Neural cell (in vitro differentiated cells): ENCODE measurements around the gene PTPN20. TPM values are rescaled to one million over a fixed set of nuclear protein-coding genes. Genes with fewer than 3 reads are reported as not detected.

Source experiments
- H2AFZ ChIP-seq: fragments of 200-600, 300-800 bp; sonication (generic), shearing (Covaris generic); 2 replicates; pipeline ENCODE4 v1.6.0; 2014; ENCODE audit warnings: low read depth, mild to moderate bottlenecking, antibody characterized with exemption, low read length, moderate library complexity
- H3F3A ChIP-seq: fragments of 200-600 bp; shearing (Covaris generic); 2 replicates; pipeline ENCODE4 v1.6.1; 2016; ENCODE audit warnings: mild to moderate bottlenecking, moderate library complexity, mixed read lengths, antibody characterized with exemption, low read length; ENCODE audit not compliant: insufficient read depth, poor library complexity, severe bottlenecking
- H3K27ac ChIP-seq: fragments of 200-600, 300-800 bp; sonication (generic), shearing (Covaris generic); 2 replicates; pipeline ENCODE4 v1.5.1; 2014; ENCODE audit warnings: mild to moderate bottlenecking, low read length, moderate library complexity
- H3K27me3 ChIP-seq: fragments of 300-800, 200-600 bp; sonication (generic), shearing (Covaris generic); 2 replicates; pipeline ENCODE4 v1.6.0; 2014; ENCODE audit warnings: mild to moderate bottlenecking, low read depth, low read length, moderate library complexity; ENCODE audit not compliant: insufficient read depth
- H3K36me3 ChIP-seq: fragments of 300-800, 200-600 bp; sonication (generic), shearing (Covaris generic); 2 replicates; pipeline ENCODE4 v1.5.1; 2014; ENCODE audit warnings: mild to moderate bottlenecking, antibody characterized with exemption, low read length, moderate library complexity; ENCODE audit not compliant: insufficient read depth
- H3K4me2 ChIP-seq: fragments of 300-800, 200-600 bp; sonication (generic), shearing (Covaris generic); 2 replicates; pipeline ENCODE4 v1.6.0; 2014; ENCODE audit warnings: mild to moderate bottlenecking, low read length
- H3K4me3 ChIP-seq: fragments of 300-800, 200-600 bp; sonication (generic), shearing (Covaris generic); 2 replicates; pipeline ENCODE4 v1.5.1; 2014; ENCODE audit warnings: mild to moderate bottlenecking, low read length, moderate library complexity
- H3K79me2 ChIP-seq: fragments of 200-600 bp; shearing (Covaris generic); replicated peaks from 2 replicates; pipeline ENCODE4 v1.6.0; 2014; ENCODE audit warnings: mild to moderate bottlenecking, low read length, moderate library complexity; ENCODE audit not compliant: insufficient read depth
- H3K9ac ChIP-seq: fragments of 300-800, 200-600 bp; sonication (generic), shearing (Covaris generic); 2 replicates; pipeline ENCODE4 v1.6.1; 2016; ENCODE audit warnings: mild to moderate bottlenecking, low read length, mixed read lengths
- H3K9me2 ChIP-seq: fragments of 200-600 bp; shearing (Covaris generic); 2 replicates; pipeline ENCODE4 v1.6.1; 2016; ENCODE audit warnings: mild to moderate bottlenecking, low read length, mixed read lengths; ENCODE audit not compliant: insufficient read depth
- H3K9me3 ChIP-seq: fragments of 200-600, 300-800 bp; sonication (generic), shearing (Covaris generic); 2 replicates; pipeline ENCODE4 v1.6.1; 2016; ENCODE audit warnings: mild to moderate bottlenecking, mixed run types, low read length, moderate library complexity, mixed read lengths
- H4K20me1 ChIP-seq: fragments of 200-600 bp; shearing (Covaris generic); 2 replicates; pipeline ENCODE4 v1.6.1; 2016; ENCODE audit warnings: mild to moderate bottlenecking, mixed run types; ENCODE audit not compliant: insufficient read depth
- CTCF ChIP-seq: fragments of 450-650 bp; IDR thresholded peaks from 2 replicates; pipeline ENCODE4 v1.5.1; 2014; ENCODE audit warnings: antibody characterized with exemption, mild to moderate bottlenecking, moderate library complexity; ENCODE audit not compliant: poor library complexity, severe bottlenecking
- EP300 ChIP-seq: fragments of 450-650 bp; conservative IDR thresholded peaks from 2 replicates; pipeline ENCODE4 v1.6.1; 2014; ENCODE audit warnings: antibody characterized with exemption, mild to moderate bottlenecking, moderate library complexity; ENCODE audit not compliant: poor library complexity, severe bottlenecking
- EZH2 ChIP-seq: fragments of 200-600, 300-800 bp; shearing (Covaris generic), sonication (generic); IDR thresholded peaks from 2 replicates; pipeline ENCODE4 v1.6.1; 2014; ENCODE audit warnings: antibody characterized with exemption, low read length, borderline replicate concordance, mild to moderate bottlenecking; ENCODE audit not compliant: insufficient read depth, poor library complexity, severe bottlenecking
- MXI1 ChIP-seq: fragments of 450-650 bp; conservative IDR thresholded peaks from 2 replicates; pipeline ENCODE4 v1.6.1; 2014; ENCODE audit warnings: antibody characterized with exemption, mild to moderate bottlenecking; ENCODE audit not compliant: poor library complexity, severe bottlenecking
- POLR2AphosphoS5 ChIP-seq: IDR thresholded peaks from 2 replicates; pipeline ENCODE4 v1.6.1; 2012
- RAD21 ChIP-seq: fragments of 450-650 bp; conservative IDR thresholded peaks from 2 replicates; pipeline ENCODE4 v1.6.1; 2014; ENCODE audit warnings: antibody characterized with exemption, mild to moderate bottlenecking, moderate library complexity
- REST ChIP-seq: IDR thresholded peaks from 2 replicates; pipeline ENCODE4 v1.6.1; 2012; ENCODE audit warnings: borderline replicate concordance
- SMC3 ChIP-seq: fragments of 450-650 bp; conservative IDR thresholded peaks from 2 replicates; pipeline ENCODE4 v1.6.1; 2014; ENCODE audit warnings: antibody characterized with exemption, mild to moderate bottlenecking, moderate library complexity; ENCODE audit not compliant: poor library complexity
- TAF1 ChIP-seq: IDR thresholded peaks from 2 replicates; pipeline ENCODE4 v1.6.1; 2012; ENCODE audit warnings: low read depth
- polyA plus RNA-seq: library from polyadenylated mRNA; depleted of rRNA; stranded (reverse); fragments of >200 nt; gene quantifications from 2 replicates; pipeline ENCODE4 v1.2.3, GENCODE V29; 2014

PTPN20 gene
- polyA plus RNA-seq, 1 donor from 2014 or later: not detected

GRCh38 chr10:47021850-47022249, 110.6 kb downstream of the PTPN20 start:
- Histone ChIP-seq H3K9me3 (no peaks in the 10 kb centered on the region), H2AFZ (no peak overlapping the region), H3K9me2 (no peaks in the 10 kb centered on the region), H3F3A (no peaks in the 10 kb centered on the region), H3K27ac (no peak overlapping the region), H3K4me3 (no peak overlapping the region), H4K20me1 (no peaks in the 10 kb centered on the region), H3K4me2 (no peak overlapping the region), H3K79me2 (no peaks in the 10 kb centered on the region), H3K9ac (no peak overlapping the region), H3K36me3 (no peaks in the 10 kb centered on the region), H3K27me3 (no peaks in the 10 kb centered on the region)
- TF ChIP-seq SMC3 (no peak), TAF1 (no peak), EP300 (no peak)

GRCh38 chr10:47022311-47023131, 111.3 kb downstream of the PTPN20 start:
- no peaks in the 10 kb centered on the region for H3K36me3 ChIP-seq
- no peaks in the 10 kb centered on the region for H4K20me1 ChIP-seq
- H3K79me2 ChIP-seq: no peaks in the 10 kb centered on the region
- H2AFZ ChIP-seq: no peak overlapping the region
- no peak overlapping the region for H3K4me3 ChIP-seq
- no peaks in the 10 kb centered on the region for H3K9me3 ChIP-seq
- H3F3A ChIP-seq: no peaks in the 10 kb centered on the region
- no peak overlapping the region for H3K9ac ChIP-seq
- H3K9me2 ChIP-seq: no peaks in the 10 kb centered on the region
- H3K4me2 ChIP-seq: no peak overlapping the region
- no peak for TF ChIP-seq EZH2
- TF ChIP-seq CTCF: no peak
- no peaks in the 10 kb centered on the region for H3K27me3 ChIP-seq
- H3K27ac ChIP-seq: no peak overlapping the region

GRCh38 chr10:47023237-47024045, 112.2 kb downstream of the PTPN20 start:
- Histone ChIP-seq H3F3A (no peaks in the 10 kb centered on the region), H3K9ac (no peak overlapping the region), H3K4me3 (no peak overlapping the region), H4K20me1 (no peaks in the 10 kb centered on the region), H2AFZ (no peak overlapping the region), H3K4me2 (no peak overlapping the region), H3K36me3 (no peaks in the 10 kb centered on the region), H3K27me3 (no peaks in the 10 kb centered on the region), H3K79me2 (no peaks in the 10 kb centered on the region), H3K27ac (no peak overlapping the region), H3K9me3 (no peaks in the 10 kb centered on the region), H3K9me2 (no peaks in the 10 kb centered on the region)
- TF ChIP-seq TAF1 (no peak), EP300 (no peak), CTCF (no peak), SMC3 (no peak), MXI1 (no peak), EZH2 (no peak), REST (no peak), POLR2AphosphoS5 (no peak), RAD21 (no peak)
